GM18511 (cell line): ENCODE data around the gene SCN8A.
"Not testable (repeated sequence)": the region's sequence is repeated elsewhere in the genome, so short reads cannot be mapped to it uniquely, and the experiment has no call there.

ENCODE experiments used
- ATAC-seq: cut with Tn5 transposase; IDR thresholded peaks from one replicate; pipeline ENCODE4 v1.9.1; 2021; ENCODE audit warnings: mild to moderate bottlenecking, moderate library complexity; ENCODE audit not compliant: unreplicated experiment

Gene SCN8A

GRCh38 chr12:51827925-51828818 lies 237.1 kb downstream of the SCN8A start:
- no peak for ATAC-seq

- no peak for ATAC-seq
These were observed 238.0 kb downstream of the SCN8A start for GRCh38 chr12:51829011-51829481.

- ATAC-seq: no peak
These were observed 238.6 kb downstream of the SCN8A start for GRCh38 chr12:51829641-51830040.

- not testable (repeated sequence) for ATAC-seq
These were observed 240.8 kb downstream of the SCN8A start for GRCh38 chr12:51831817-51832216.

GRCh38 chr12:51832354-51833107 lies 241.5 kb downstream of the SCN8A start:
- ATAC-seq: no peak

- no peak for ATAC-seq
These were observed 242.6 kb downstream of the SCN8A start for GRCh38 chr12:51833448-51834227.

GRCh38 chr12:51834411-51834810 lies 243.4 kb downstream of the SCN8A start:
- no peak for ATAC-seq

- ATAC-seq: no peak
These were observed 245.2 kb downstream of the SCN8A start for GRCh38 chr12:51836041-51836826.

- ATAC-seq: no peak
These were observed 245.8 kb downstream of the SCN8A start for GRCh38 chr12:51836827-51837173.

- ATAC-seq: no peak
These were observed 246.3 kb downstream of the SCN8A start for GRCh38 chr12:51837286-51837685.

- no peak for ATAC-seq
These were observed 247.0 kb downstream of the SCN8A start for GRCh38 chr12:51838036-51838435.

- no peak for ATAC-seq
These were observed 247.7 kb downstream of the SCN8A start for GRCh38 chr12:51838762-51839161.

- no peak for ATAC-seq
These were observed 248.4 kb downstream of the SCN8A start for GRCh38 chr12:51839310-51839947.

- ATAC-seq: no peak
These were observed 249.9 kb downstream of the SCN8A start for GRCh38 chr12:51840966-51841365.

GRCh38 chr12:51841727-51842126 lies 250.7 kb downstream of the SCN8A start:
- ATAC-seq: no peak

GRCh38 chr12:51844854-51845253 lies 253.8 kb downstream of the SCN8A start:
- ATAC-seq: no peak

GRCh38 chr12:51845482-51845881 lies 254.4 kb downstream of the SCN8A start:
- ATAC-seq: no peak

- no peak for ATAC-seq
These were observed 255.2 kb downstream of the SCN8A start for GRCh38 chr12:51846271-51846691.

GRCh38 chr12:51846911-51847642 lies 256.0 kb downstream of the SCN8A start:
- ATAC-seq: no peak
